ENCODE results near the gene SPATA25.
A peak's percentile ranks its signal among the peaks of the same experiment; 100 is the strongest.

The SPATA25 gene

GRCh38 chr20:45920462-45921336 is 33.3 kb upstream of the SPATA25 start:
- H3K9me3 Mint-ChIP-seq: no peaks in the 10 kb centered on the region
- ATAC-seq (replicated peaks): no peak
- peaks cover 20 to 25% of the 10 kb centered on the region in 2 donors for H3K27me3 Mint-ChIP-seq
- no peak overlapping the region for H3K27ac Mint-ChIP-seq
- H3K4me3 Mint-ChIP-seq: no peak overlapping the region
- no peak for DNase-seq
- H3K4me1 Mint-ChIP-seq: peaks cover 0 to 5% of the 10 kb centered on the region in 2 donors
- no peaks in the 10 kb centered on the region for H3K36me3 Mint-ChIP-seq

DNA sequence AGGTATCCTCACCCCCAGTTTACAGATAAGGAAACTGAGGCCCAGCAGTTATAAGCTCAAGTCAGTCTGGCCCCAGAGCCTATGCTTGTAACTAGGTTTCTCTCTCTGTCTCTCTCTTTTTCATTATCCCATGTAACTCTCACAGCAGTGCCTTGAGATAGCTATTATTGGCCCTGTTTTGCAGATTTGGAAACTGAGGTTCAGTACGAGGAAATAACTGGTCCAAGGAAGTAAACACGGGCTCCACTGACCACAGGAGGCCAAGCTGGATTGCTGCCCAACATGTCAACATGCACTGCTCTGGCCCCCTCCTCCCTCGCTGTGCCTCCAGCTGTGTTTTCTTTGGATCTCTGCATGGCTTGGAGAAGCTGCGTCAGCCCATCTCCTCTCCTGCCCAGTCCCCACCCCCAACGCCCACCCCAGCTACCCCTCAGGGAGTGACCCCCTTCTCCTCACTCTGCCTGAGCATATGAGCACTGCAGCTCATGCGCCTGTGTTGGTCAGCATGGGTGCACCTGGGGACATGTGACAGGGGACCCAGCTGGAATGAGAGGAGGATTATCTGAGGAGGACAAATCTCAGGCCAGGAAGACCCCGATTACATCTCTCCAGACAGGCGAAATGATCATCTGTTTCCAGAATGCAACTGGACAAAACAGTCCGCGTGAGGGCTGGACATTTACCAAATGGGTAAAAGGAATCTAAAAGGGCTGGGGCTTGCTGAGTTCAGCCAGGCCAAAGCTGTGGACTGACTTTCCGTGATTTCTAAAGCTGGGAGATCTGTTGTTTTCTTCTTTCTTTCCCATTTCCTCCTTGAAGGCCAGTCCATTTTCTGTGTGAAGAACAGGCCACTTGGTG is 32.3 kb upstream of the SPATA25 start:
- Mint-ChIP-seq H3K9me3 (no peaks in the 10 kb centered on the region), H3K4me1 (peaks cover under 1 to 5% of the 10 kb centered on the region in 2 donors), H3K36me3 (no peaks in the 10 kb centered on the region), H3K4me3 (no peak overlapping the region), H3K27me3 (peaks cover 20 to 25% of the 10 kb centered on the region in 2 donors), H3K27ac (no peak overlapping the region)
- no peak for DNase-seq
- no peak for ATAC-seq (replicated peaks)

DNA sequence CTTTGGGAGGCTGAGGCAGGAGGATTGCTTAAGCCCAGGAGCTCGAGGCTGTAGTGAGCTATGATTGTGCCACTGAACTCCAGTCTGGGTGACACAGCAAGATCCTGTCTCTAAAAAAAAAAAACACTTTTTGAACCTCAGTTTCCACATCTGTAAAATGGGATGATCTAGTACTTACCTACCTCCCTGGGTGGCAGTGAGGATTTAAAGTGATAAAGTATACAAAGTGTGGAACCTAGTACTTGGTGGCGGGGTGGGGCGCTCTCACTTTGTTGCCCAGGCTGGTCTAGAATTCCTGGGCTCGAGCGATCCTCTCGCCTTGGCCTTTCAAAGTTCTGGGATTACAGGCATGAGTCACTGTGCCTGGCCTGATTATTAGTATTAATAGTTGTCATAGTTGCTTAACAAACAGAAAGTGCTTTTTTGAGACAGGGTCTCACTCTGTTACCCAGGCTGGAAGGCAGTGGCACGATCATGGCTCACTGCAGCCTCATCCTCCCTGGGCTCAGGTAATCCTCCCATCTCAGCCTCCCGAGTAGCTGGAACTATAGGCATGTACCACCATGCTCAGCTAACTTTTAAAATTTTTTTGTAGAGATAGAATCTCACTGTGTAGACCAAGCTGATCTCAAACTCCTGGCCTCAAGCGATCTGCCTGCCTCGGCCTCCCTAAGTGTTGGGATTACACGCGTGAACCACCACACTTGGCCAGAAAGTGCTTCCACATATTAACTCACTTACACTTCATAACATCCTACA is 31.5 kb upstream of the SPATA25 start:
- no peak for DNase-seq
- Mint-ChIP-seq H3K36me3 (no peaks in the 10 kb centered on the region), H3K9me3 (no peaks in the 10 kb centered on the region), H3K27ac (no peak overlapping the region), H3K4me3 (no peak overlapping the region), H3K4me1 (peaks cover 5 to 8% of the 10 kb centered on the region in 2 donors), H3K27me3 (peaks cover 20 to 25% of the 10 kb centered on the region in 2 donors)
- ATAC-seq (replicated peaks): no peak

DNA sequence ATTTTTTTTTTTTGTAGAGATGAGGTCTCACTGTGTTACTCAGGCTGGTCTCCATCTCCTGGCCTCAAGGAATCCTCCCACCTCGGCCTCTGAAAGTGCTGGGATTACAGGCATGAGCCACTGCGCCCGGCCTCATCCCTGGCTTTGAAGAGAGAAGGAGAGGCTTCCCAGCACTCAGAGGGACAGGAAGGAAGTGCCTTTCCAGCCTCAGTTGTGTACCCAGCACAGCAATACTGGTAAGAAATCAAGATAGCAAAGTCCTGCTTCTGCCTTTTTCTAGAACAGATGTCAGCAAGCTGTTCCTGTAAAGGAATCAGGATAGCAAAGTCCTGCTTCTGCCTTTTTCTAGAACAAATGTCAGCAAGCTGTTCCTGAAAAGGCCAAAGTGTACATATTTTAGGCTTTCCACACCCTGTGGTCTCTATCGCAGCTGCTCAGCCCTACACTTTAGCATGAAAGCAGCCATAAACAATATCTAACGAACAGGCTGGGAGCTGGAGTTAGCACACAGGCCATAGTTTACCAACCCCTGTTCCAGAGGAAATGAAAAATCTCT is 30.8 kb upstream of the SPATA25 start:
- peaks cover 5 to 9% of the 10 kb centered on the region in 2 donors for H3K4me1 Mint-ChIP-seq
- no peak overlapping the region for H3K4me3 Mint-ChIP-seq
- DNase-seq (no peak), ATAC-seq (replicated peaks) (no peak)
- no peaks in the 10 kb centered on the region for H3K9me3 Mint-ChIP-seq
- H3K27ac Mint-ChIP-seq: no peak overlapping the region
- no peaks in the 10 kb centered on the region for H3K36me3 Mint-ChIP-seq
- peaks cover 20 to 25% of the 10 kb centered on the region in 2 donors for H3K27me3 Mint-ChIP-seq

DNA sequence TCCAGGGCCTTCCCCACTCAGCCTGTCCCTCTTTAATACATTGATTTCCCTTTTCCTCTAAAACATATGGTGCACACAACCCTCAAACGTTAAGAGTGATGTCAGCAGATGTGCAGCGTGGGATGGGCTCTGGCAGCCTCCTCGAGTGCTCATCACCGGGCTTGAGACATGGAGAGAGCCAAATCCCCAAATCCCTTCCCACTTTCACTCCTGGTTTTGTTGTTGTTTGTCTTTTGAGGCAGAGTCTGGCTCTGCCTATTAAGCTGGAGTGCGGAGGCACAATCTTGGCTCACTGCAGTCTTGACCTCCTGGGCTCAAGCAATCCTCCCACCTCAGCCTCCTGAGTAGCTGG is 30.3 kb upstream of the SPATA25 start:
- Mint-ChIP-seq H3K27ac (no peak overlapping the region), H3K27me3 (peaks cover 20 to 25% of the 10 kb centered on the region in 2 donors), H3K4me1 (peaks cover 5 to 9% of the 10 kb centered on the region in 2 donors), H3K4me3 (no peak overlapping the region), H3K9me3 (no peaks in the 10 kb centered on the region), H3K36me3 (no peaks in the 10 kb centered on the region)
- ATAC-seq (replicated peaks): no peak
- DNase-seq: no peak

DNA sequence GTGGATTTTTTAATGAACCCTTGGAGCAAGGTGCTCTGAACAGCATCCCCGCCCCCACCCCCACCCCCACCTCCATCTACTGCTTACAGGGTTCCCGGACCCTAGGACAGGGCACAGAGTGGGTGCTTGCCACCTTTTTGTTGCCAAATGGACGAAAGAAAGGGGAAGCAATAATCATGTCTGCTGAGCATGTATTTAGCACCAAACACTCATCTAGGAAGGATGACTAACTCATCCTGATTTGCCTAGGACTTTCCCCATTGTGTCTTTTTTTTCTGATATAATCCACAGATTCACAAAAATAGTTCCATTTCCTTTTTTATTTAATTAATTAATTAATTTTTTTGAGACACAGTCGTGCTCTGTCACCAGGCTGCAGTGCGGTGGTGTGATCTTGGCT is 25.7 kb upstream of the SPATA25 start:
- peaks cover 0 to 8% of the 10 kb centered on the region in 2 donors for H3K36me3 Mint-ChIP-seq
- no peaks in the 10 kb centered on the region for H3K9me3 Mint-ChIP-seq
- ATAC-seq (replicated peaks): peak in 1 of 2 donors; percentile 35
- peak overlapping the region; percentile 44 for H3K27ac Mint-ChIP-seq
- DNase-seq: no peak
- H3K4me3 Mint-ChIP-seq: peak overlapping the region in 1 of 2 donors; percentile 68
- peaks cover 0 to 12% of the 10 kb centered on the region in 2 donors for H3K27me3 Mint-ChIP-seq
- H3K4me1 Mint-ChIP-seq: peaks cover 18 to 33% of the 10 kb centered on the region in 2 donors

DNA sequence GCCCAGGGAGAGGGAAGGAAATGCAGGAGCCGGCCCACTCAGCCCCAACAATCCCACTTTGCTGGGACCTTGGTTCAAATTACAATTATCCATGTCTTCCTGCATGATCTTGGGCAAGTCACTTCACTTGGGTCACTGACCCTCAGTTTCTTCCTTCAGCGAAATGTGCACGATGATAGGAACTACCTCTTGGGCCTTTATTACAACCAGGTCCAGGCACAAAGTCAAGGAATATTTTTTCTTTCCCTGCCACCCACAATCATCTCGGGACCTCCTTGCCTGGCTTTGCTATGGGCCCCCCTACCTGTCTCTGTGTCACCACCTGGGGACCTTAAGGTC is 24.9 kb upstream of the SPATA25 start:
- Mint-ChIP-seq H3K4me3 (peak overlapping the region; percentile 78 to 81), H3K27me3 (peaks cover 0 to 6% of the 10 kb centered on the region in 2 donors), H3K36me3 (peaks cover 0 to 16% of the 10 kb centered on the region in 2 donors), H3K9me3 (no peaks in the 10 kb centered on the region), H3K4me1 (peaks cover 20 to 33% of the 10 kb centered on the region in 2 donors), H3K27ac (no peak overlapping the region)
- ATAC-seq (replicated peaks): no peak
- no peak for DNase-seq

DNA sequence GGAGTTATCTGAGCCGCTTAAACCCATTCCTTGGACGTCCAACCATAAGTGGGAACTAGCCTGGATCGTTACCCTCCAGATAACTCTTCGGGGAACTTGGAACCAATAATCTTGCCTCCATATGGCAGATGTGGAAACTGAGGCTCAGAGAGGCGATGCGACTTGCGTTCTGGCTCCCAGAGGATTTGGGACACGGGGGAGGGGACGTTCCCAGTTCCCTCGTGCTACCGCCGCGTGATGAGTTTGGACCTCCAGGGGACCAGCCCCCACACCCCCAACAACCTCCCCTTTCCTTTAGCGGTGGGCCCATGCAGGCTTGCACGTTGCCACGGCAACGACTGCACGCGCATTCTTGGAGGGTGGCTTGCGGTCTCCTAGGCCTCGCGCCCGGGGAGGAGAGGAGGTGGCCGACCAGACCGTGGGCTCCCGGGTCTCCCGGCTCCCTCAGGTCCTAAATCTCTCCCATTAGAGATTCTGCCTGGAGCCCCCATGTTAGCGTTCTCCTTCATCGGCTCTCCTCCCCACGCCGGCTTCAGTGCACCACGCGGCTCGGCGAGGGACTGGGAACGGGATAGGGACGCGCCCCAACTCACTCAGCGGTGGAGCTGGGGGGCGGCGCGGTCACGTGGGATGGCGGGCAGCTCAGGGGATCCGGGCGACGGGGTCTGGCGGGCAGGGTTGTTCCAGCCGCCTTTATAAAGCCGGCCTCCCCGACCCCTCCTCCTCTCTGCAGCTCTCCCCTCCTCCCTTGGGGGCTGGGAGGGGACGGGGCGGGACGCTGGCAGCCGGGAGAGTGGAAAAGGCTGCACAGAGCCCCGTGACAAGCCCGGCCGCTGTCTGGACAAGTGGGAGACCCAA is 24.3 kb upstream of the SPATA25 start, which contains the start of gene PLTP:
TSS of gene PLTP (minus strand) at position 670 of the 858 bp plus-strand sequence. CDS start 703 bp downstream, outside the sequence.
- Mint-ChIP-seq H3K4me3 (peak within 1 kb of the TSS; percentile 78 to 81), H3K4me1 (peaks cover 20 to 33% of the 10 kb centered on the region in 2 donors), H3K9me3 (no peaks in the 10 kb centered on the region), H3K27ac (peak within 1 kb of the TSS; percentile 84), H3K36me3 (peaks cover 0 to 20% of the 10 kb centered on the region in 2 donors), H3K27me3 (peaks cover 0 to 5% of the 10 kb centered on the region in 2 donors)
- DNase-seq: peak; percentile 34
- ATAC-seq (replicated peaks): peak in 1 of 2 donors; percentile 14

GRCh38 chr20:45910670-45911485 is 23.5 kb upstream of the SPATA25 start:
- H3K27me3 Mint-ChIP-seq: no peaks in the 10 kb centered on the region
- peaks cover 20 to 33% of the 10 kb centered on the region in 2 donors for H3K4me1 Mint-ChIP-seq
- peaks cover 0 to 24% of the 10 kb centered on the region in 2 donors for H3K36me3 Mint-ChIP-seq
- no peaks in the 10 kb centered on the region for H3K9me3 Mint-ChIP-seq
- peak; percentile 89 to 94 for ATAC-seq (replicated peaks)
- DNase-seq: peak; percentile 97
- H3K27ac Mint-ChIP-seq: peak overlapping the region; percentile 78
- peak overlapping the region; percentile 78 to 81 for H3K4me3 Mint-ChIP-seq

DNA sequence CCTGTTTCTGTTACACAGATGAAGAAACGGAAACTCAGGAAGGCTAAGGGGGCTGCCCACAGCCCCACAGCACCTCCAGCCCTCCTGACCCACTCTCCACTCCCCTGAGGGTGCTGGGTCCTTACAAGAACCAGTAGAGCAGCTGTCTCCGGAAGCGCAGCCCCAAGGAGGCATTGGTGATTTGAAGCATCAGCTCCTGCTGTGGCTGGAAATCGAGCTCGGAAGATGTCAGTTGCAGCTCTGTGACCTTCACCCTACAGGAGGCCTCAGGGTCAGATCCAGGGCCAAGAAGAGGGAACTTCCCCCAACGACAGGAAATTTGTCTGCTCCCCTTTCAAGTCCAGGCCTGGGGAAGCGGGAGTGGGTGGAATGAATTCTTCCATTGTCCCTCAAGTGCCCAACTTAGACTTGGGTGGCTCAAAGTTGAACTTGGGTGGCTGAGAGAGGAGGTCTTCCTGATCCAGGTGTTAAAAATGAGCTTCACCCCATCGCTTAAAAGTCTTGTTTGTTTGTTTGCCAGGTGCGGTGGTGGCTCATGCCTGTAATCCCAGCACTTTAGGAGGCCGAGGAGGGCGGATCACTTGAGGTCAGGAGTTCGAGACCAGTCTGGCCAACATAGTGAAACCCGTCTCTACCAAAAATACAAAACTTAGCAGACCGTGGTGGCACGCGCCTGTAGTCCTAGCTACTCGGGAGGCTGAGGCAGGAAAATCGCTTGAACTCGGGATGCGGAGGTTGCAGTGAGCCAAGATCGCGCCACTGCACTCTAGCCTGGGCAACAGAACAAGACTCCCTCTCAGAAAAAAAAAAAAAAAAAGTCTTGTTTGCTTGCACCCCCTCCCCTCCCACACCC is 22.6 kb upstream of the SPATA25 start:
- peak overlapping the region; percentile 78 for H3K27ac Mint-ChIP-seq
- DNase-seq (no peak), ATAC-seq (replicated peaks) (no peak)
- no peaks in the 10 kb centered on the region for H3K27me3 Mint-ChIP-seq
- H3K9me3 Mint-ChIP-seq: no peaks in the 10 kb centered on the region
- peaks cover 2 to 29% of the 10 kb centered on the region in 2 donors for H3K36me3 Mint-ChIP-seq
- peak overlapping the region; percentile 78 to 81 for H3K4me3 Mint-ChIP-seq
- H3K4me1 Mint-ChIP-seq: peaks cover 20 to 33% of the 10 kb centered on the region in 2 donors

DNA sequence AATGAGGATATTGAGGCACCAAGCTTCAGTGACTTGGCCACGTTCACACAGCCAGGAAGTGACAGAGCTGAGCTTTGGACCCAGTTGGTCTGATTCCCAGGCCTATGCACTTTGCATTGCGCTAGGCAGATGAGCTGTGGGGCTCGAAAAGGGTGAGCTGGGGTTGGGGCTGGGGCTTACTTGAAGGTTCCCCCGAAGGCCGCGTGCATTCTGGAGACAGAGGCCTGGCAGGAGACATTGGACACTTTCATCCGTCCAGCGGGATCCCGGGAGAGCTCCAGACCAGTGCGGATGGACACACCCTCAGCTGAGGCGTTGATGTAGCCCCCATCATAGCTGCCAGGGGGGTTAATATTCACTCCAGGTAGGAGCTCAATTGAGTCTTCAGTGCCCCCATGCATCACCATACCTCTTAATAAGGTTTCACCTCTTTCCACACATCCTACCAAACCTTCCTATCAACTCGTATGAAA is 21.9 kb upstream of the SPATA25 start:
- no peaks in the 10 kb centered on the region for H3K27me3 Mint-ChIP-seq
- no peaks in the 10 kb centered on the region for H3K9me3 Mint-ChIP-seq
- H3K27ac Mint-ChIP-seq: no peak overlapping the region
- ATAC-seq (replicated peaks) (no peak), DNase-seq (no peak)
- peaks cover 18 to 28% of the 10 kb centered on the region in 2 donors for H3K4me1 Mint-ChIP-seq
- peaks cover 2 to 35% of the 10 kb centered on the region in 2 donors for H3K36me3 Mint-ChIP-seq
- H3K4me3 Mint-ChIP-seq: no peak overlapping the region

Measured in stimulated activated naive B cell treated with anti-CD40 and anti-IgM and Interleukin-4, amounts not matched to agents 10 μg/mL and 1 μg/mL and 100 μg/mL, for 72 hours (primary cell).